A673 (cell line): Measurements from ENCODE around the gene HLA-C.

Experiments used
- EZH2 ChIP-seq: fragments of 200-600 bp; sonication (generic); IDR thresholded peaks from 2 replicates; pipeline ENCODE4 v1.6.1; 2017; ENCODE audit warnings: borderline replicate concordance, low read depth, mild to moderate bottlenecking, mixed read lengths, antibody characterized with exemption, low read length; ENCODE audit not compliant: poor library complexity, severe bottlenecking
- TF ChIP-seq, protein P1 (sequence below): fragments of 300-800, 200-600 bp; sonication (generic); conservative IDR thresholded peaks from 2 replicates; pipeline ENCODE4 v1.5.1; 2017; ENCODE audit warnings: low read depth, mild to moderate bottlenecking, antibody characterized with exemption, low read length, moderate library complexity, mixed read lengths

GRCh38 chr6:31272836-31273626, 1.1 kb upstream of the HLA-C start:
- TF ChIP-seq EZH2, result no peak
- TF ChIP-seq, protein P1, sequence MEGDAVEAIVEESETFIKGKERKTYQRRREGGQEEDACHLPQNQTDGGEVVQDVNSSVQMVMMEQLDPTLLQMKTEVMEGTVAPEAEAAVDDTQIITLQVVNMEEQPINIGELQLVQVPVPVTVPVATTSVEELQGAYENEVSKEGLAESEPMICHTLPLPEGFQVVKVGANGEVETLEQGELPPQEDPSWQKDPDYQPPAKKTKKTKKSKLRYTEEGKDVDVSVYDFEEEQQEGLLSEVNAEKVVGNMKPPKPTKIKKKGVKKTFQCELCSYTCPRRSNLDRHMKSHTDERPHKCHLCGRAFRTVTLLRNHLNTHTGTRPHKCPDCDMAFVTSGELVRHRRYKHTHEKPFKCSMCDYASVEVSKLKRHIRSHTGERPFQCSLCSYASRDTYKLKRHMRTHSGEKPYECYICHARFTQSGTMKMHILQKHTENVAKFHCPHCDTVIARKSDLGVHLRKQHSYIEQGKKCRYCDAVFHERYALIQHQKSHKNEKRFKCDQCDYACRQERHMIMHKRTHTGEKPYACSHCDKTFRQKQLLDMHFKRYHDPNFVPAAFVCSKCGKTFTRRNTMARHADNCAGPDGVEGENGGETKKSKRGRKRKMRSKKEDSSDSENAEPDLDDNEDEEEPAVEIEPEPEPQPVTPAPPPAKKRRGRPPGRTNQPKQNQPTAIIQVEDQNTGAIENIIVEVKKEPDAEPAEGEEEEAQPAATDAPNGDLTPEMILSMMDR, result no peak
